HepG2 (cell line): ENCODE results near the gene MEX3D. TPM values are rescaled to one million over a fixed set of nuclear protein-coding genes. Genes with fewer than 3 reads are reported as not detected.

ENCODE experiments used
- BRD4 ChIP-seq: sonication (generic); formaldehyde crosslinking; IDR thresholded peaks from 2 replicates; pipeline ENCODE4 v1.4.0; 2020; ENCODE audit warnings: missing genetic modification reagents
- HOXA9 ChIP-seq: sonication (generic); formaldehyde crosslinking; IDR thresholded peaks from 2 replicates; pipeline ENCODE4 v1.8.1; 2022; ENCODE audit warnings: missing genetic modification reagents, mild to moderate bottlenecking, moderate library complexity, borderline replicate concordance
- POLR2G ChIP-seq: fragments of 200-400 bp; formaldehyde crosslinking; IDR thresholded peaks from 2 replicates; pipeline ENCODE4 v1.6.1; 2018; ENCODE audit warnings: mild to moderate bottlenecking, low read depth, low read length, moderate library complexity
- STAG1 ChIP-seq: sonication (generic); formaldehyde crosslinking; IDR thresholded peaks from 2 replicates; pipeline ENCODE4 v1.4.0; 2020; ENCODE audit warnings: missing genetic modification reagents
- ZNF557 ChIP-seq: sonication (generic); formaldehyde crosslinking; IDR thresholded peaks from 2 replicates; pipeline ENCODE4 v1.4.0; 2020; ENCODE audit warnings: missing genetic modification reagents
- ZNF678 ChIP-seq: sonication (generic); formaldehyde crosslinking; IDR thresholded peaks from 2 replicates; pipeline ENCODE4 v1.4.0; 2020; ENCODE audit warnings: mild to moderate bottlenecking, missing genetic modification reagents
- ZNF772 ChIP-seq: sonication (generic); formaldehyde crosslinking; IDR thresholded peaks from 2 replicates; pipeline ENCODE4 v1.5.0; 2020; ENCODE audit warnings: mild to moderate bottlenecking, missing genetic modification reagents
- polyA plus RNA-seq, 8 experiments: library from polyadenylated mRNA; depleted of rRNA in 3 of 8; stranded (reverse) in 7 of 8; unstranded in 1 of 8; fragments of >200 nt; fragmentation: Illumina TruSeq in 4 of 8; extraction: Trizol in 4 of 8; gene quantifications; 2 replicates each; pipeline versions ENCODE4 v1.2.1 to v1.2.3, GENCODE V29; 2011 to 2016; ENCODE audit warnings: low read depth in 4 of 8, missing spikeins in 1 of 8, mixed read lengths in 1 of 8; ENCODE audit not compliant: insufficient read depth in 1 of 8
- total RNA-seq, 5 experiments: library from RNA; depleted of rRNA; stranded (reverse); fragments of >200 nt; fragmentation: Illumina TruSeq; extraction: Trizol; gene quantifications; 2 replicates each; pipeline ENCODE4 v1.2.3, GENCODE V29; 2016; ENCODE audit warnings: low read depth in 1 of 5
- TF ChIP-seq, protein P1 (sequence below): sonication (generic); formaldehyde crosslinking; IDR thresholded peaks from 2 replicates; pipeline ENCODE4 v1.5.0; 2020; ENCODE audit warnings: mild to moderate bottlenecking, missing genetic modification reagents, borderline replicate concordance
- TF ChIP-seq, protein P2 (sequence below): sonication (generic); formaldehyde crosslinking; IDR thresholded peaks from 2 replicates; pipeline ENCODE4 v1.9.0; 2021; ENCODE audit warnings: mild to moderate bottlenecking, missing genetic modification reagents
- TF ChIP-seq, protein P3 (sequence below): sonication (generic); formaldehyde crosslinking; conservative IDR thresholded peaks from 2 replicates; pipeline ENCODE4 v1.4.0; 2020; ENCODE audit warnings: mild to moderate bottlenecking, missing genetic modification reagents, moderate library complexity

MEX3D gene
- total and polyA plus RNA-seq, 2 of the 13 experiments (the other 11 are each of a cell fraction or from before 2014, with no cell fraction given): 3.6 to 17.1 TPM

DNA sequence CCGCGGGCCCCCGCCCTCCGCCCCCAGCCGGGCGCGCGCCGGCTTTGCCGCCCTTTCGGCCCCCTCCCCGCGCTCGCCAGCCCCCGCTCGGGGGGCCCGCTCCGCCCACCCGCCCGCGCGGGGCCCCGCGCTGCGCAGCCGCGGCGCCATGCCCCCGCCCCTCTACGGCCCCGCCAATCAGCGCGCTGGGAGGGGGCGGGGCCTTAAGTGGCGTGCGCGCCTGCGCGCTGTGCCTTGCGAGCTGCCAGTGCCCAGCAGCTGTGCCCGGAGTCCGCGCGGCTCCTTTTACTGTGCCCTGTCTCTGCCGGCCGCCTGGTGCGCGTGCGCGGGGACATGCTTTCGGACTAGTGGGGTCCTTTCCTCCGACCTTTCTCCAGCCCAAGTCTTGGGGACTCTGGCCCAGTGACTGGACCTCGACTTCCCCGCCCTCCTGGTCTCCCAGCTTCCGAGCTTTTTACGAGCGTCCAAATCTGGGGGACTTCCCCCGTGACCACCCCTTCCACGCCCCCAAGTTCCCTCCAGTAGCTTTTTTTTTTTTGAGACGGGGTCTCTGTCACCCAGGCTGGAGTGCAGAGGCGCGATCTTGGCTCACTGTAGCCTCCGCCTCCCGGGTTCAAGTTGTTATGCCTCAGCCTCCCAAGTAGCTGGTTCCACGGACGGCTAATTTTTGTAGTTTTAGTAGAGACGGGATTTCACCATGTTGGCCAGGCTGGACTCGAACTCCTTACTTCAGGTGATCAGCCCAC, 24.8 kb upstream of the MEX3D start, which contains the start of gene MBD3 (continued):
- TF ChIP-seq, protein P1, sequence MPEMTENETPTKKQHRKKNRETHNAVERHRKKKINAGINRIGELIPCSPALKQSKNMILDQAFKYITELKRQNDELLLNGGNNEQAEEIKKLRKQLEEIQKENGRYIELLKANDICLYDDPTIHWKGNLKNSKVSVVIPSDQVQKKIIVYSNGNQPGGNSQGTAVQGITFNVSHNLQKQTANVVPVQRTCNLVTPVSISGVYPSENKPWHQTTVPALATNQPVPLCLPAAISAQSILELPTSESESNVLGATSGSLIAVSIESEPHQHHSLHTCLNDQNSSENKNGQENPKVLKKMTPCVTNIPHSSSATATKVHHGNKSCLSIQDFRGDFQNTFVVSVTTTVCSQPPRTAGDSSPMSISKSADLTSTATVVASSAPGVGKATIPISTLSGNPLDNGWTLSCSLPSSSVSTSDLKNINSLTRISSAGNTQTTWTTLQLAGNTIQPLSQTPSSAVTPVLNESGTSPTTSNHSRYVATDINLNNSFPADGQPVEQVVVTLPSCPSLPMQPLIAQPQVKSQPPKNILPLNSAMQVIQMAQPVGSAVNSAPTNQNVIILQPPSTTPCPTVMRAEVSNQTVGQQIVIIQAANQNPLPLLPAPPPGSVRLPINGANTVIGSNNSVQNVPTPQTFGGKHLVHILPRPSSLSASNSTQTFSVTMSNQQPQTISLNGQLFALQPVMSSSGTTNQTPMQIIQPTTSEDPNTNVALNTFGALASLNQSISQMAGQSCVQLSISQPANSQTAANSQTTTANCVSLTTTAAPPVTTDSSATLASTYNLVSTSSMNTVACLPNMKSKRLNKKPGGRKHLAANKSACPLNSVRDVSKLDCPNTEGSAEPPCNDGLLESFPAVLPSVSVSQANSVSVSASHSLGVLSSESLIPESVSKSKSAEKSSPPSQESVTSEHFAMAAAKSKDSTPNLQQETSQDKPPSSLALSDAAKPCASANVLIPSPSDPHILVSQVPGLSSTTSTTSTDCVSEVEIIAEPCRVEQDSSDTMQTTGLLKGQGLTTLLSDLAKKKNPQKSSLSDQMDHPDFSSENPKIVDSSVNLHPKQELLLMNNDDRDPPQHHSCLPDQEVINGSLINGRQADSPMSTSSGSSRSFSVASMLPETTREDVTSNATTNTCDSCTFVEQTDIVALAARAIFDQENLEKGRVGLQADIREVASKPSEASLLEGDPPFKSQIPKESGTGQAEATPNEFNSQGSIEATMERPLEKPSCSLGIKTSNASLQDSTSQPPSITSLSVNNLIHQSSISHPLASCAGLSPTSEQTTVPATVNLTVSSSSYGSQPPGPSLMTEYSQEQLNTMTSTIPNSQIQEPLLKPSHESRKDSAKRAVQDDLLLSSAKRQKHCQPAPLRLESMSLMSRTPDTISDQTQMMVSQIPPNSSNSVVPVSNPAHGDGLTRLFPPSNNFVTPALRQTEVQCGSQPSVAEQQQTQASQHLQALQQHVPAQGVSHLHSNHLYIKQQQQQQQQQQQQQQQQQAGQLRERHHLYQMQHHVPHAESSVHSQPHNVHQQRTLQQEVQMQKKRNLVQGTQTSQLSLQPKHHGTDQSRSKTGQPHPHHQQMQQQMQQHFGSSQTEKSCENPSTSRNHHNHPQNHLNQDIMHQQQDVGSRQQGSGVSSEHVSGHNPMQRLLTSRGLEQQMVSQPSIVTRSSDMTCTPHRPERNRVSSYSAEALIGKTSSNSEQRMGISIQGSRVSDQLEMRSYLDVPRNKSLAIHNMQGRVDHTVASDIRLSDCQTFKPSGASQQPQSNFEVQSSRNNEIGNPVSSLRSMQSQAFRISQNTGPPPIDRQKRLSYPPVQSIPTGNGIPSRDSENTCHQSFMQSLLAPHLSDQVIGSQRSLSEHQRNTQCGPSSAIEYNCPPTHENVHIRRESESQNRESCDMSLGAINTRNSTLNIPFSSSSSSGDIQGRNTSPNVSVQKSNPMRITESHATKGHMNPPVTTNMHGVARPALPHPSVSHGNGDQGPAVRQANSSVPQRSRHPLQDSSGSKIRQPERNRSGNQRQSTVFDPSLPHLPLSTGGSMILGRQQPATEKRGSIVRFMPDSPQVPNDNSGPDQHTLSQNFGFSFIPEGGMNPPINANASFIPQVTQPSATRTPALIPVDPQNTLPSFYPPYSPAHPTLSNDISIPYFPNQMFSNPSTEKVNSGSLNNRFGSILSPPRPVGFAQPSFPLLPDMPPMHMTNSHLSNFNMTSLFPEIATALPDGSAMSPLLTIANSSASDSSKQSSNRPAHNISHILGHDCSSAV (CRISPR knock-in tag): no peak
- TF ChIP-seq ZNF772 (CRISPR knock-in tag) (peak; percentile 63; the same call in 1 of the 2 replicates), BRD4 (CRISPR knock-in tag) (no peak), HOXA9 (CRISPR knock-in tag) (no peak), ZNF557 (no peak), POLR2G (peak; percentile 79), ZNF678 (no peak), STAG1 (no peak)
- TF ChIP-seq, protein P2, sequence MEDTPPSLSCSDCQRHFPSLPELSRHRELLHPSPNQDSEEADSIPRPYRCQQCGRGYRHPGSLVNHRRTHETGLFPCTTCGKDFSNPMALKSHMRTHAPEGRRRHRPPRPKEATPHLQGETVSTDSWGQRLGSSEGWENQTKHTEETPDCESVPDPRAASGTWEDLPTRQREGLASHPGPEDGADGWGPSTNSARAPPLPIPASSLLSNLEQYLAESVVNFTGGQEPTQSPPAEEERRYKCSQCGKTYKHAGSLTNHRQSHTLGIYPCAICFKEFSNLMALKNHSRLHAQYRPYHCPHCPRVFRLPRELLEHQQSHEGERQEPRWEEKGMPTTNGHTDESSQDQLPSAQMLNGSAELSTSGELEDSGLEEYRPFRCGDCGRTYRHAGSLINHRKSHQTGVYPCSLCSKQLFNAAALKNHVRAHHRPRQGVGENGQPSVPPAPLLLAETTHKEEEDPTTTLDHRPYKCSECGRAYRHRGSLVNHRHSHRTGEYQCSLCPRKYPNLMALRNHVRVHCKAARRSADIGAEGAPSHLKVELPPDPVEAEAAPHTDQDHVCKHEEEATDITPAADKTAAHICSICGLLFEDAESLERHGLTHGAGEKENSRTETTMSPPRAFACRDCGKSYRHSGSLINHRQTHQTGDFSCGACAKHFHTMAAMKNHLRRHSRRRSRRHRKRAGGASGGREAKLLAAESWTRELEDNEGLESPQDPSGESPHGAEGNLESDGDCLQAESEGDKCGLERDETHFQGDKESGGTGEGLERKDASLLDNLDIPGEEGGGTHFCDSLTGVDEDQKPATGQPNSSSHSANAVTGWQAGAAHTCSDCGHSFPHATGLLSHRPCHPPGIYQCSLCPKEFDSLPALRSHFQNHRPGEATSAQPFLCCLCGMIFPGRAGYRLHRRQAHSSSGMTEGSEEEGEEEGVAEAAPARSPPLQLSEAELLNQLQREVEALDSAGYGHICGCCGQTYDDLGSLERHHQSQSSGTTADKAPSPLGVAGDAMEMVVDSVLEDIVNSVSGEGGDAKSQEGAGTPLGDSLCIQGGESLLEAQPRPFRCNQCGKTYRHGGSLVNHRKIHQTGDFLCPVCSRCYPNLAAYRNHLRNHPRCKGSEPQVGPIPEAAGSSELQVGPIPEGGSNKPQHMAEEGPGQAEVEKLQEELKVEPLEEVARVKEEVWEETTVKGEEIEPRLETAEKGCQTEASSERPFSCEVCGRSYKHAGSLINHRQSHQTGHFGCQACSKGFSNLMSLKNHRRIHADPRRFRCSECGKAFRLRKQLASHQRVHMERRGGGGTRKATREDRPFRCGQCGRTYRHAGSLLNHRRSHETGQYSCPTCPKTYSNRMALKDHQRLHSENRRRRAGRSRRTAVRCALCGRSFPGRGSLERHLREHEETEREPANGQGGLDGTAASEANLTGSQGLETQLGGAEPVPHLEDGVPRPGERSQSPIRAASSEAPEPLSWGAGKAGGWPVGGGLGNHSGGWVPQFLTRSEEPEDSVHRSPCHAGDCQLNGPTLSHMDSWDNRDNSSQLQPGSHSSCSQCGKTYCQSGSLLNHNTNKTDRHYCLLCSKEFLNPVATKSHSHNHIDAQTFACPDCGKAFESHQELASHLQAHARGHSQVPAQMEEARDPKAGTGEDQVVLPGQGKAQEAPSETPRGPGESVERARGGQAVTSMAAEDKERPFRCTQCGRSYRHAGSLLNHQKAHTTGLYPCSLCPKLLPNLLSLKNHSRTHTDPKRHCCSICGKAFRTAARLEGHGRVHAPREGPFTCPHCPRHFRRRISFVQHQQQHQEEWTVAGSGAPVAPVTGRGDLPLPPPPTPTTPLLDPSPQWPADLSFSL (CRISPR knock-in tag): no peak
- TF ChIP-seq, protein P3, sequence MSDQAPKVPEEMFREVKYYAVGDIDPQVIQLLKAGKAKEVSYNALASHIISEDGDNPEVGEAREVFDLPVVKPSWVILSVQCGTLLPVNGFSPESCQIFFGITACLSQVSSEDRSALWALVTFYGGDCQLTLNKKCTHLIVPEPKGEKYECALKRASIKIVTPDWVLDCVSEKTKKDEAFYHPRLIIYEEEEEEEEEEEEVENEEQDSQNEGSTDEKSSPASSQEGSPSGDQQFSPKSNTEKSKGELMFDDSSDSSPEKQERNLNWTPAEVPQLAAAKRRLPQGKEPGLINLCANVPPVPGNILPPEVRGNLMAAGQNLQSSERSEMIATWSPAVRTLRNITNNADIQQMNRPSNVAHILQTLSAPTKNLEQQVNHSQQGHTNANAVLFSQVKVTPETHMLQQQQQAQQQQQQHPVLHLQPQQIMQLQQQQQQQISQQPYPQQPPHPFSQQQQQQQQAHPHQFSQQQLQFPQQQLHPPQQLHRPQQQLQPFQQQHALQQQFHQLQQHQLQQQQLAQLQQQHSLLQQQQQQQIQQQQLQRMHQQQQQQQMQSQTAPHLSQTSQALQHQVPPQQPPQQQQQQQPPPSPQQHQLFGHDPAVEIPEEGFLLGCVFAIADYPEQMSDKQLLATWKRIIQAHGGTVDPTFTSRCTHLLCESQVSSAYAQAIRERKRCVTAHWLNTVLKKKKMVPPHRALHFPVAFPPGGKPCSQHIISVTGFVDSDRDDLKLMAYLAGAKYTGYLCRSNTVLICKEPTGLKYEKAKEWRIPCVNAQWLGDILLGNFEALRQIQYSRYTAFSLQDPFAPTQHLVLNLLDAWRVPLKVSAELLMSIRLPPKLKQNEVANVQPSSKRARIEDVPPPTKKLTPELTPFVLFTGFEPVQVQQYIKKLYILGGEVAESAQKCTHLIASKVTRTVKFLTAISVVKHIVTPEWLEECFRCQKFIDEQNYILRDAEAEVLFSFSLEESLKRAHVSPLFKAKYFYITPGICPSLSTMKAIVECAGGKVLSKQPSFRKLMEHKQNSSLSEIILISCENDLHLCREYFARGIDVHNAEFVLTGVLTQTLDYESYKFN (CRISPR knock-in tag): 0 out of 2 replicates have a peak, but pooled peaks have one; percentile 19
